ENCODE measurements around the gene HIVEP2. TPM values are rescaled to one million over a fixed set of nuclear protein-coding genes. Genes with fewer than 3 reads are reported as not detected.

The HIVEP2 gene
- total RNA-seq, 1 experiment from 2014 or later = 8.2 TPM

- H3K27ac ChIP-seq = no peak overlapping the region
- no peaks in the 10 kb centered on the region for H3K27me3 ChIP-seq
- H3K36me3 ChIP-seq = no peaks in the 10 kb centered on the region
- no peak for DNase-seq
- H3K4me1 ChIP-seq = peaks cover 14% of the 10 kb centered on the region; the same call in 1 of the 2 replicates
- H3K9me3 ChIP-seq (replicated peaks) = no peaks in the 10 kb centered on the region
- no peak overlapping the region for H3K4me3 ChIP-seq
Measured at GRCh38 chr6:142914369-142914768, 30.6 kb downstream of the HIVEP2 start.

GRCh38 chr6:142913511-142914047 is 31.4 kb downstream of the HIVEP2 start:
- H3K36me3 ChIP-seq = no peaks in the 10 kb centered on the region
- H3K9me3 ChIP-seq (replicated peaks) = no peaks in the 10 kb centered on the region
- H3K4me3 ChIP-seq = no peak overlapping the region
- H3K27me3 ChIP-seq = no peaks in the 10 kb centered on the region
- H3K27ac ChIP-seq = no peak overlapping the region
- H3K4me1 ChIP-seq = peaks cover 6% of the 10 kb centered on the region; the same call in 1 of the 2 replicates
- no peak for DNase-seq

- Histone ChIP-seq H3K36me3 (no peaks in the 10 kb centered on the region), H3K4me3 (no peak overlapping the region), H3K27me3 (no peaks in the 10 kb centered on the region), H3K4me1 (peaks cover 4% of the 10 kb centered on the region), H3K27ac (no peak overlapping the region), H3K9me3 (replicated peaks) (no peaks in the 10 kb centered on the region)
- DNase-seq = no peak
Measured at GRCh38 chr6:142913036-142913510, 31.9 kb downstream of the HIVEP2 start.

- no peaks in the 10 kb centered on the region for H3K27me3 ChIP-seq
- no peaks in the 10 kb centered on the region for H3K36me3 ChIP-seq
- peaks cover 2% of the 10 kb centered on the region; the same call in 1 of the 2 replicates for H3K4me1 ChIP-seq
- no peak overlapping the region for H3K4me3 ChIP-seq
- H3K9me3 ChIP-seq (replicated peaks) = no peaks in the 10 kb centered on the region
- no peak for DNase-seq
- no peak overlapping the region for H3K27ac ChIP-seq
Measured at GRCh38 chr6:142912125-142912524, 32.9 kb downstream of the HIVEP2 start.

- H3K4me1 ChIP-seq = peaks cover 8% of the 10 kb centered on the region; the same call in 1 of the 2 replicates
- DNase-seq = no peak
- H3K27ac ChIP-seq = no peak overlapping the region
- H3K9me3 ChIP-seq (replicated peaks) = no peaks in the 10 kb centered on the region
- H3K36me3 ChIP-seq = no peaks in the 10 kb centered on the region
- no peak overlapping the region for H3K4me3 ChIP-seq
- H3K27me3 ChIP-seq = no peaks in the 10 kb centered on the region
Measured at GRCh38 chr6:142911430-142911829, 33.5 kb downstream of the HIVEP2 start.

GRCh38 chr6:142909686-142910085 is 35.3 kb downstream of the HIVEP2 start:
- Histone ChIP-seq H3K27me3 (no peaks in the 10 kb centered on the region), H3K9me3 (replicated peaks) (no peaks in the 10 kb centered on the region), H3K27ac (no peak overlapping the region), H3K36me3 (no peaks in the 10 kb centered on the region), H3K4me3 (no peak overlapping the region), H3K4me1 (peaks cover 9% of the 10 kb centered on the region; the same call in 1 of the 2 replicates)
- no peak for DNase-seq

- Histone ChIP-seq H3K36me3 (no peaks in the 10 kb centered on the region), H3K4me1 (peaks cover 15% of the 10 kb centered on the region), H3K9me3 (replicated peaks) (no peaks in the 10 kb centered on the region), H3K4me3 (peak overlapping the region; percentile 44; the same call in 1 of the 2 replicates), H3K27me3 (no peaks in the 10 kb centered on the region), H3K27ac (no peak overlapping the region)
- no peak for DNase-seq
Measured at GRCh38 chr6:142908235-142908634, 36.7 kb downstream of the HIVEP2 start.

- DNase-seq = peak; percentile 47 to 71
- H3K36me3 ChIP-seq = no peaks in the 10 kb centered on the region
- peak overlapping the region; percentile 50 for H3K27ac ChIP-seq
- no peaks in the 10 kb centered on the region for H3K27me3 ChIP-seq
- peak overlapping the region; percentile 44 for H3K4me3 ChIP-seq
- peaks cover 18% of the 10 kb centered on the region for H3K4me1 ChIP-seq
- H3K9me3 ChIP-seq (replicated peaks) = no peaks in the 10 kb centered on the region
Measured at GRCh38 chr6:142907544-142907943, 37.4 kb downstream of the HIVEP2 start.

GRCh38 chr6:142906945-142907470 is 38.0 kb downstream of the HIVEP2 start:
- Histone ChIP-seq H3K36me3 (no peaks in the 10 kb centered on the region), H3K9me3 (replicated peaks) (no peaks in the 10 kb centered on the region), H3K27ac (peak overlapping the region; percentile 50), H3K27me3 (no peaks in the 10 kb centered on the region), H3K4me3 (peak overlapping the region; percentile 44), H3K4me1 (peaks cover 23% of the 10 kb centered on the region)
- peak; percentile 34 to 69 for DNase-seq

- Histone ChIP-seq H3K27ac (no peak overlapping the region), H3K36me3 (no peaks in the 10 kb centered on the region), H3K9me3 (replicated peaks) (no peaks in the 10 kb centered on the region), H3K4me1 (peaks cover 24% of the 10 kb centered on the region), H3K4me3 (no peak overlapping the region), H3K27me3 (no peaks in the 10 kb centered on the region)
- DNase-seq = no peak
Measured at GRCh38 chr6:142903812-142904211, 41.2 kb downstream of the HIVEP2 start.

GRCh38 chr6:142902636-142903053 is 42.3 kb downstream of the HIVEP2 start:
- peak overlapping the region; percentile 16 for H3K4me3 ChIP-seq

GRCh38 chr6:142901611-142902010 is 43.4 kb downstream of the HIVEP2 start:
- no peaks in the 10 kb centered on the region for H3K27me3 ChIP-seq
- no peak for DNase-seq
- H3K4me3 ChIP-seq = no peak overlapping the region
- no peaks in the 10 kb centered on the region for H3K9me3 ChIP-seq (replicated peaks)
- H3K27ac ChIP-seq = no peak overlapping the region
- H3K36me3 ChIP-seq = no peaks in the 10 kb centered on the region
- H3K4me1 ChIP-seq = peaks cover 18% of the 10 kb centered on the region

More at GRCh38 chr6:142902636-142903053, 42.3 kb downstream of the HIVEP2 start:
- Histone ChIP-seq H3K4me1 (peaks cover 24% of the 10 kb centered on the region), H3K36me3 (no peaks in the 10 kb centered on the region), H3K27me3 (no peaks in the 10 kb centered on the region), H3K9me3 (replicated peaks) (no peaks in the 10 kb centered on the region), H3K27ac (peak overlapping the region; percentile 67)
- DNase-seq = peak; percentile 86 to 89

- Histone ChIP-seq H3K27ac (no peak overlapping the region), H3K27me3 (no peaks in the 10 kb centered on the region), H3K36me3 (no peaks in the 10 kb centered on the region), H3K4me3 (no peak overlapping the region), H3K9me3 (replicated peaks) (no peaks in the 10 kb centered on the region), H3K4me1 (peaks cover 14% of the 10 kb centered on the region)
- DNase-seq = no peak
Measured at GRCh38 chr6:142900227-142900971, 44.6 kb downstream of the HIVEP2 start.

GRCh38 chr6:142898927-142899895 is 45.8 kb downstream of the HIVEP2 start:
- DNase-seq = no peak
- Histone ChIP-seq H3K36me3 (no peaks in the 10 kb centered on the region), H3K27me3 (no peaks in the 10 kb centered on the region), H3K4me1 (peaks cover 14% of the 10 kb centered on the region), H3K4me3 (no peak overlapping the region), H3K27ac (no peak overlapping the region), H3K9me3 (replicated peaks) (no peaks in the 10 kb centered on the region)

Data from SJCRH30 (cell line).